ENCODE results near the gene TBC1D2.
"Not testable (repeated sequence)": the region's sequence is repeated elsewhere in the genome, so short reads cannot be mapped to it uniquely, and the experiment has no call there.

Gene TBC1D2, protein sequence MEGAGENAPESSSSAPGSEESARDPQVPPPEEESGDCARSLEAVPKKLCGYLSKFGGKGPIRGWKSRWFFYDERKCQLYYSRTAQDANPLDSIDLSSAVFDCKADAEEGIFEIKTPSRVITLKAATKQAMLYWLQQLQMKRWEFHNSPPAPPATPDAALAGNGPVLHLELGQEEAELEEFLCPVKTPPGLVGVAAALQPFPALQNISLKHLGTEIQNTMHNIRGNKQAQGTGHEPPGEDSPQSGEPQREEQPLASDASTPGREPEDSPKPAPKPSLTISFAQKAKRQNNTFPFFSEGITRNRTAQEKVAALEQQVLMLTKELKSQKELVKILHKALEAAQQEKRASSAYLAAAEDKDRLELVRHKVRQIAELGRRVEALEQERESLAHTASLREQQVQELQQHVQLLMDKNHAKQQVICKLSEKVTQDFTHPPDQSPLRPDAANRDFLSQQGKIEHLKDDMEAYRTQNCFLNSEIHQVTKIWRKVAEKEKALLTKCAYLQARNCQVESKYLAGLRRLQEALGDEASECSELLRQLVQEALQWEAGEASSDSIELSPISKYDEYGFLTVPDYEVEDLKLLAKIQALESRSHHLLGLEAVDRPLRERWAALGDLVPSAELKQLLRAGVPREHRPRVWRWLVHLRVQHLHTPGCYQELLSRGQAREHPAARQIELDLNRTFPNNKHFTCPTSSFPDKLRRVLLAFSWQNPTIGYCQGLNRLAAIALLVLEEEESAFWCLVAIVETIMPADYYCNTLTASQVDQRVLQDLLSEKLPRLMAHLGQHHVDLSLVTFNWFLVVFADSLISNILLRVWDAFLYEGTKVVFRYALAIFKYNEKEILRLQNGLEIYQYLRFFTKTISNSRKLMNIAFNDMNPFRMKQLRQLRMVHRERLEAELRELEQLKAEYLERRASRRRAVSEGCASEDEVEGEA

DNA sequence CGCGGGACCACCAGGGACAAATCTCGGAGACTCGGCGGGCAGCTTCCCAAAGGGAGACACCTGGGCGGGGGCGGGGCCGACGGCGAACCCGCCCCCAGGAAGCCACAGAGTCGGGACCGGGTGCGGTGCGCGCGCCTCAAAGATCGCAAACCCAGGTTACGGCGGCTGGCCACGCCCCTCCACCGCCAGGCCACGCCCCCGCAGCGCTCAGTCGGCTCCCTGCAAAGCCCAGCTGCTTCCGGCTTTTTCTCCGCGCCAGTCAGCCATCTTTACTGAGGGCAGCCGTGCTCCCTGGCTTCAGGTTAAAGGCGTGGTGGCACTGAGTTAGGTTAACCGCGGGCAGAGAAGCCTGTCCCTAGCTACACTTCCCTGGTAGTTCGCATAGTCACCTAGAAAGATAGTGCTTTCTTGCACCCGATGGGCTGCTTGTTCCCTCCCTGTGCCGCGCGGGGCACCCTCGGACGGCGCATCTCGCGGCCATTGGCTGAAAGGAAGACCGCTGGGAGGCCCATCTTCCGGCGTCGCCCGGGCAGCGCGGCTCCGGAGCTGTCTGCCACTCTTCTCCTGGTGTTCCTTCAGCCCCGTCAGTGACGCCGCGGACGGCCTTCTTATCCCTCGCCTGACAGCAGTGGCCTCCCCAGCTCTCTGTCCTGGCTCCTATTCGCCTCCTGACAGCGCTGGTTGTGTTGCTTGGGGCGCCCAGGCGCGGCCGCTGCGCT, at the start of gene TBC1D2:
Gene TBC1D2 (minus strand): TSS at position 72 of the 719 bp plus-strand sequence. CDS start 108 bp downstream, outside the sequence.
- DNase-seq (ENCODE audit: low read depth), result peak; percentile 72

DNA sequence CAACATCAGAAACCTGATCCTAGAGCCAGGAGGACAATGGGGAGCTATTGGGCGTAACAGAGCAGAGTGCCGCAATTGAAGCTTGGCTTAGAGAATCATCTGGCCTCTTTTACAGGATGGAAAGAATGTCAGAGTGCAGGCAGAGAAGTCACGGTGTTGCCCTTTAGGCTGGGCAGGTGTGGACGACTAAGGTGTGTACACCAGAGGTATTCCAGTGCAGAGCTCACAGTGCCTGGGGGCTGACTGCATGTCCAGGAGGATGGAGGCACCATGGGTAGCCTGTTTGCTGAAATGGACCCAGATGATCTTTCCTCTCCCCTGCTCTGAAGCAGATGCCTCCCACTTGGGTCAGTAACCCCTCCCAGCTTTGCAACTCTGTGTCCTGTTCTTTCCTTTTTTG, 48.9 kb upstream of the TBC1D2 start:
- DNase-seq (ENCODE audit: low read depth), result no peak

DNA sequence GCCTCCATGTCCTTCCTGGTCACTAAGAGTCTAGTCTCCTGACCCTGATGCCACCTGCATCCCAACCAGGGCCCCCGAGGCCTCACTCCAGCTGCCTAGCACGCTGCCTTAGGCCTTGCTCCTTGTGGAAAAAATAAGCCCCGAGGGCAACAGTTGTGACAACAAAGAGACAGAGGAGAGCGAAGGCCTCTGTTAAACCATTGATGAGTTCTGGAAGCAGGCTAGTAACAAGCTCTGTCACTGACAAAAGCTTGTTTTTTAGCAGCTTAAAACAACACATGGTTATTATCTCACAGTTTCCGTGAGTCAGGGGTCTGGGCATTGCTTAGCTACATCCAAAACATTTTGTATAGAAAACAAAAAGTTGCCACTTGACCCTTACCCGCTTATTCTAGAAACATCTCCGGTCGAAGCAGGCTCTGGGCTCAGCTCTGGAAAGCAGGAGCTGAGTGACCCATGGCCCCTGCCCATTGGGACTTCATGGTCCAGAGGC, 48.2 kb upstream of the TBC1D2 start:
- no peak for DNase-seq (ENCODE audit: low read depth)

DNA sequence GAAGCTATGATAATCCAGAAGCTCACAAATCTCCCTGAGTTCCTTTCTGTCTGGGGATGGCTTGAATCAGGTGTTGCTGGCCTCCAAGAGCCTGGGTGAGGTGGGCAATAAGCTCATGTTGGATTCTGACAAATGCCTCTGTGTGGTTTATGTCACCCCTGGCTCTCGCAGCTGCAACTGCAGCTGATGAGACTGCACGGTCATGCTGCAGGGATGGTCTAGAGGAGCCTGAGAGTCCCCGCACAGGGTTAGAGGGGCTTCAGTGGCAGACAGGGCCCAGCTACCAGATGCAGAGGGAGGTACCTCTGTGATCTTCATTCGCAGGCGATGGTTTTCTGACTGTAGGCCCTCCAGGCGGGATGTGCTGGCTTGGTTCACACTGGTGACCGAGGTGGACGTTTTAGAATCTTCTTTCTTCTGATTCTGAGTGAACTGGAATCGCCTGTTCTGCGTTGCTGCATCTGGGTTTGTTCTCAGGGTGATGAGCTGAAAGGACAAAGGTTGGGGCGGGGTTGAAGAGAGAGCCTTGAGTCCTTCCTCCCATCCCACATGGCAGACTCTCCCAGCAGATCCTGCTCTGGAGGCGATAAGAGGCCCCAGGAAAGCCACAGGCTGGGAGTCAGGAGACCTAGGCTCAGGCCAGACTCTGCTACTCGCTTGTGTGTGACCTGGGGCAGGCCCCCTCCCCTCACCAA, 47.6 kb upstream of the TBC1D2 start:
- DNase-seq (ENCODE audit: low read depth), result no peak

DNA sequence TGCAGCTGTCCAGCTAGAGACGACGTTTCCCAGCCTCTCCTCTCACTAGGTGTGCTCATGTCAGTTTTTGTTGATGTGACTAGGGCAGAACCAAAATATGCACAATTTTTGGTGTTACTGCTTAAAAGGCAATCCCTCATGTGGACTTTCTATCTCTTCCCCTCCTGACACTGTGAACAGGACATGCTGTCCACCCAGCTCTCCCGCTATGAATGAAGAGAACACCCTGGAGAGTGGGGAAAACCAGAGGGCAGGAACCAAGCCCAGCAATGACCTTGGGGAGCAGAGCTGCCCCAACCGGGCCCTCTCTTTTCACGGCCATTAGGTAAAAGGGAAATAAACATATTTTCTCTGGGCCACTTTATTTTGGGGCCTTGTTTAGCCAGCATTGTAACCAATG, 46.7 kb upstream of the TBC1D2 start:
- no peak for DNase-seq (ENCODE audit: low read depth)

DNA sequence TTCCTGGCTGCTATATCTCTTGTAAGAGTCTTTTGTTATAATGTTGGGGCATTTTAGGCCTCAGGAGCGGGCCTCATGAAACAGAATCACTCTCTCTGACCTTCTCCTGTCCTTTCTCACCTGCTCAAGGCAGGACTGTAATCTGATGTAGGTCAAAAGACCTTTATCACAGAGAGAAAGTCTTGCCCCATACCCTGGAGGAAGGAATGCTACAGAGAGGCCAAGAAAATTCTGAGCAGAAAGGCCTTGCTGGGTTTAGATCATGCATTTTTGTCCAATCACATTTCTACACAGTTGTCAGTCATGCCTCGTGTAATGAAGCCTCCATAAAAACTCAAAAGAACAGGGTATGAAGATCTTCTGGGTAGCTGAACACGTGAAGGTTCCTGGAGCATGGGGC, 45.2 kb upstream of the TBC1D2 start:
- no peak for DNase-seq (ENCODE audit: low read depth)

DNA sequence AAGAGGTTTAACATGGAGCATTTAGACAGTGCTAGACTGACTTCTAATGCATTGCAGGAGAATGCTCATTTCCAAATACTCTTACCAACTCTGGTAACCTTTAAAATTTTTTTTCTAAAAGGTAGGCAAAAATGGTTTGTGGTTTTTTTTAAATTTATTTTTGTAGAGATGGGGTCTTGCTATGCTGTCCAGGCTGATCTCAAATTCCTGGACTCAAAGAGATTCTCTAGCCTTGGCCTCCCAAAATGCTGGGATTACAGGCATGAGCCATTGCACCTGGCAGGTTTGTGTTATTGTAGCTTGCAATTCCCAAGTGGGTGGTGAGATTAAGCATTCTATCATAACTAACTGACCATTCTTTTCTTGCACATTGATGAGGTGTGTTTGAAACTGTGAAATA, 43.0 kb upstream of the TBC1D2 start:
- no peak for DNase-seq (ENCODE audit: low read depth)

DNA sequence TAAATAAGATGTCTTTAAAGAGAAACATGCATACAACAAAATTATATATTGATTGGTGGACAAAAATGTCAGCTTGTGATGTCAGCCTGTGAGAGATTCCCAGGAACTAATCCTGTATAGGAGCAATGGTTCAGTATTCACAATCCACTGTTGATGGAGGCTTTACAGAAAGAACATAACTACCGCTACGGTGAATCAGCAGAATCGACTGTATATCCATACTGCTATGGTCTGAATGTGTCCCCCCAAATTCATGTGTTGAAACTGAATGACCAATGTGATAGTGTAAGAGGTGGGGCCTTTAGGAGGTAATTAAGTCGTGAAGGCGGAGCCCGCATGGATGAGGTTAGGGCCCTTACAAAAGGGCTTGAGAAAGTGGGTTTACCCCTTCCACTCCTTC, 40.4 kb upstream of the TBC1D2 start:
- DNase-seq (ENCODE audit: low read depth), result no peak

DNA sequence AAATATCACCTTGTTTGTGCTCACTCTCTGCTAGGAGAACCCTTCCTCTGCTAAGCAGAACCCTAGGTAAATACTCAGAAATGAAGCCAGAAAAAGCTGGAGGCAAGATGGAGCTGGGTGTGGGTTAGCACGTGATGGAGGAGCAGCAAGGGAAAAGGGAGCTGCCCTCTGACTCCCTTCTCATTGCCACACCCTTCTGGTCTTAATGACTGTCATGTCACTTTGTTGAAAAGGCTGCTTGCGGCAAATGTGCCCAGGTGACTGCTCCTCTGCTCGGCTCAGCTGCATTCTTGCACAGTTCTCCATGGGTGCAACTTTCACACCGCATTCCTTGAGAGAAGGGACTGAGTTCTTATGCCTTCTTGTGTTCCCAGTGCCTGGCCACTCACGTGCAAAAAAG, 36.4 kb upstream of the TBC1D2 start:
- DNase-seq (ENCODE audit: low read depth), result no peak

DNA sequence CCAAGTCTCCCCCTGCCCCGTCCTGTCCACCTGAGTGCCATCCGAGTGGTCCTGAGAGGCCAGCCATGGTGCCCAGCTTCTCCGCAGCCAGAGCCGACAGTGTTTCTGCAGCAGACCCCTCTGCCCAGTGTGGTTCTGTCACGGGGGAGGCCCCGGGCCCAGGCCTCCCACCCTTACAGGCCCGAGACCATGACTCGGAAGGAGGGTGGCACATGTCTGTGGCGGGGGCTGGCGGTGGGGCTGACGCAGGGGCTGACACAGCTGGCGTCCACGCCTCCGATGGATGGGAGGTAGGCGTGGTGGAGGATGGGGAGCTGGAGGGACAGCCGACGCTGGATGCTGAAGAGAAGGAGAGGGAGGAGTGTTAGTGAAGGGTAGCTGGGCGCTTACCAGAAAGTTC, 35.0 kb upstream of the TBC1D2 start:
- DNase-seq (ENCODE audit: low read depth), result no peak

DNA sequence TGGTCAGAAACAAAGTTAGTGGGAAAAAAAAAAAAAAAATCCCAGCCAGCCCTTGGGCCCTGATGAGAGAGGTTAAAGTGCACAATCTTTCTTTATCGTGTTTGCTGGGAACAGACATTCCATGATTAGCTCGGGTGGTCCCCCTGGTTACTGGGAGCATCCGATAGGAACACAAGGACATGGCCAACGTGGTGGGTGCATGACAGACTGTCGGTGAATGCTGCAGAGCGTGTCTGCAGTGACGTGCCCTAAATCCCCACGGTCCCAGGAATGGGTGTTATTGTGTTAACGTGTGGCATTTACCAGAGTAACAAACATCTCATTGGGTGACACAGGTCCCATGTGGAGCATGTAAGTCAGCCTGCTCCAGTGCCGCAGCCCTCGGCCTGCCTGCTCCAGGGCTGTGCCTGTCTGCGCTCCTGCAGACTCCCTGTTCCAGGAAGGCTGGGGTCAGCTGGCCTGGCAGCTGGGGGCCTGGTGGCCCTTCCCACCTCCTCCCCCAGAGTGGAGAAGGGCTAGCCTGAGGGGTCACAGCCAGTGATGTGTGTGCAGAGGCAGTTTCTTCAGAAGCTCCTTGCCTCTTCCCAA, 34.3 kb upstream of the TBC1D2 start:
- DNase-seq (ENCODE audit: low read depth), result no peak

DNA sequence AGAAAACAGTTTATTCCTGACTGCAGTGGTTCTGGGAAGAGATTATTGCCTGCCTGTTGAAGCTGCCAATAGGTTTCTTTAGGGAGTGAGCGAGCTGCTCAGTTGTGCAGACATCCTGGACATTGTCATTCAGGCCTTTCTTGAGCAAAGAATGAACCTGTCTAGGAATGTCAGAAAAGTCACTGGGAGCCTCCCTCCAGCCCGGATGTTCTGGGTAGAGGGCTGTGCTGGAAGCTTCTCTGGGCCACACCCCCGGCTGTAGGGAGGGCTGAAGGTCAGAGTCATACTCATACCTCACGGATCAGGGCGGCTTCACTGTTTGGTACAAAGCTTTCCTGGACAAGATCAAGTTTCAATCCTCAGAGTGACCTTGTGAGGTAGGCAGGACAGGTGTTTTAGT, 33.4 kb upstream of the TBC1D2 start:
- DNase-seq (ENCODE audit: low read depth), result no peak

DNA sequence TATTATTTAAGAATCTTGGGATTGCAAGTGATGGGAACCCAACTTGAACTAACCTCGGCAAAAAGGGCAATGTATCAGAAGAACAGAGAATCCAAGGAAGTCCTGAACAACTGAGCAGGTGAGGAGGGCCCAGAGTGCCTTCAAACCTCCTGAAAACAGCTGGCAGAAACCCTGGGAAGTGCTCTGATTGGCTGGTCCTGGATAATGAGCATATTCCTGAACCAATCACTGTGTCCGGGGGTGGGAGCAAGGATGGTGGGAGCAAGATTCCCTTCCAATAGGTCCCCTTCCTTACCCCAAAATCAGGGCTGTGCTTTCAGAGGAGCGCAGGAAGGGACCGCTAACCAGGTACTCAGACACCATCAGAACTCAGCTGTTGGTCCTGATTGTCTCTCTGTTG, 31.9 kb upstream of the TBC1D2 start:
- no peak for DNase-seq (ENCODE audit: low read depth)

DNA sequence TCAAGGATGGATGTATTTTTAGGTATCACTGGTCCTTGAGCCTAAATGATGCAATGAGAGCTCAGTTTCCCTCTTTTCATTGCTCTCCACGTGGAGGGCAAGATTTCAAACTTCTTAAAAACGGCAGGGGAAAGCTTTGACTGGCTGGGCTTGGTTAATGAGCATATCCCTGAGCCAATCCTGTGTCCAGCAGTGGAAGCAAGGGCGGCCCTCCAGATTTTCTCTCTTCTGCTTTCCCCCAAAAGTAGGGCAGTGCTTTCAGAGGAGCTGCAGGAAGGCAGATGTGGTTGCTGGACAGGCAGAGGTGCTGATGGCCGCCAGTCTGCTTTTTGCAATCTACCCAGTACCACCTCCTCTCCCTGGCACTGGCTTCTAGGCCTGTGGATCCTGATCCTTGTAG, 30.0 kb upstream of the TBC1D2 start:
- no peak for DNase-seq (ENCODE audit: low read depth)

DNA sequence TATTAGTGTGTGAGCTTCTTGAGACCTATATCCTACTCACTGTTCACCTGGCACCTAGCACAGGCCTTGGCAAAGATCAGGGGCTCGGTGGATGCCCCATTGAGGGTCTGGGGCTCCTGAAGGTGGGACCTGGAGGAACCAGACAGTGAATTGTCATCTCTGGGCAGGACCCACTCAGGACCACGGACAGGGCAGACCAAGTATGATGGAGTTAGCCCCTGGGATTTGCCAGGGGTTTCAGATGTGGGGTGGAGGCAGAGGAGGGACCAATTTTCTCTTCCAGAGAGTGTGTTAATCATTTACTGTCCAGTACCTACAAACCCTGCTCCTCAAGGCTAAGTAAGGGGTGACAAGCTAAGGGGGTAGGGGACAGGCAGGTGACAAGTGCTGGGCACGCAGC, 29.3 kb upstream of the TBC1D2 start:
- DNase-seq (ENCODE audit: low read depth), result no peak

DNA sequence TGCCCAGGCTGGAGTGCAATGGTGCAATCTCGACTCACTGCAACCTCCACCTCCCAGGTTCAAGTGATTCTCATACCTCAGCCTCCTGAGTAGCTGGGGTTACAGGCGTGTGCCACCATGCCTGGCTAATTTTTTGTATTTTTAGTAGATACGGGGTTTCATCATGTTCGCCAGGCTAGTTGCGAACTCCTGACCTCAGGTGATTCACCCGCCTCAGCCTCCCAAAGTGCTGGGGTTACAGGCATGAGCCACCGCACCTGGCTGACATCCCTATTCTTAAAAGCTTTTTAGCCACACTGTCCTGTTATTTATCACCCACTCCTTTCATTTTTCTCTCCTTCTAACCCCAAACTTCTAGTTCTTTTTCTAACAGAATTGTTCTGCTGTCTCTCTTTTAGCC, 27.7 kb upstream of the TBC1D2 start:
- DNase-seq (ENCODE audit: low read depth), result not testable (repeated sequence)

DNA sequence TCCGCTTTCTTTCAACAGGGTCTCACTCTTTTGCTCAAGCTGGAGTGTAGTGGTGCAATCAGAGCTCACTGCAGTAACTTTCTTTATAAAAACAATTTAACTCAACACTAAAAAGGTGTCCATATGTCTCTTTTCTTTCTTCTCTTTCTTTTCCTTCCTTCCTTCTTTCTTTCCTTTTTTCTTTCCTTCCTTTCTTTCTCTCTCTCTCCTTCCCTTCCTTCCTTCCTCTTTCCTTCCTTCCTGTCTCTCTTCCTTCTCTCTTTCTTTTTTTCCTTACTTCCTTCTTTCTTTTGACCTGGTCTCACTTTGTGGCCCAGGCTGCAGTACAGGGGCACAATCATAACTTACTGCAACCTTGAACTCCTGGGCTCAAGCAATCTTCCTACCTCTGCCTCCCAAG, 25.8 kb upstream of the TBC1D2 start:
- DNase-seq (ENCODE audit: low read depth), result no peak

DNA sequence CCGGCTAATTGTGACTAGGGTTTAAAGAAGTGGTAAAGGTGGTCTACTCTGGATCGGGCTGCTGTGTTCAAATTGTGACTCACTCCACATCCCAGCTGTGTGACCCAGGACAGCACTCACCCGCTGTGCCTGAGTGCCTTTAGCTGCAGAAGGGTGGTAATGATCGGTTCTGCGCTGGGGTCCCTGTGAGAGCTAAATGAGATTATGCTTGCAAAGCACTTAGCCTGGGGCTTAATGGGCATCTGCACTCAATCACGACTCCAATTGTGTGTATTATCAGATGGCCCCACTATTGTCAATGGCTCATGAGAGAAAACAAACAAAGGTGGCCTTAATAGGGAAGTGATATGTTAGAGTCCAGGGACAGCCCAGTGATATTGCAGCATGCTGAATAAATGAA, 25.1 kb upstream of the TBC1D2 start:
- DNase-seq (ENCODE audit: low read depth), result no peak

DNA sequence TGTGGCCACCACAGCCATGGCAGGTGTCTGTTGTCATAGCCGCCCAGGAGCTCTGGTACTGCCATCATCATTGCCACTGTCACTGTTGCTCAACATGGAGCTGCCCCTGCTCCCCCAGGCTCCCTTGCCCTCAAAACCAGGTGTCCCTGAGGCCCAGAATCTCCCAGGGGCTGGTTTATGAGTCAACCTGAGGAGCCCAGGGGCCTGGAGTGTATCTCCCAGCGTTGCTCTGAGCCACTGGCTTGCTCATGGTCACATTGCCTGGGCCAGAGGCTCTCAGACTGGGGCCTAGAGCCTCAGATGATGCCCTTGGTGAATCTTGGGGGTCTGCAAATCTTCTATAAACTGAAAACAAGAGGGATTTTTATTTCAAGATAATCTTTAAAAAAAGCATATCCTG, 24.7 kb upstream of the TBC1D2 start:
- no peak for DNase-seq (ENCODE audit: low read depth)

DNA sequence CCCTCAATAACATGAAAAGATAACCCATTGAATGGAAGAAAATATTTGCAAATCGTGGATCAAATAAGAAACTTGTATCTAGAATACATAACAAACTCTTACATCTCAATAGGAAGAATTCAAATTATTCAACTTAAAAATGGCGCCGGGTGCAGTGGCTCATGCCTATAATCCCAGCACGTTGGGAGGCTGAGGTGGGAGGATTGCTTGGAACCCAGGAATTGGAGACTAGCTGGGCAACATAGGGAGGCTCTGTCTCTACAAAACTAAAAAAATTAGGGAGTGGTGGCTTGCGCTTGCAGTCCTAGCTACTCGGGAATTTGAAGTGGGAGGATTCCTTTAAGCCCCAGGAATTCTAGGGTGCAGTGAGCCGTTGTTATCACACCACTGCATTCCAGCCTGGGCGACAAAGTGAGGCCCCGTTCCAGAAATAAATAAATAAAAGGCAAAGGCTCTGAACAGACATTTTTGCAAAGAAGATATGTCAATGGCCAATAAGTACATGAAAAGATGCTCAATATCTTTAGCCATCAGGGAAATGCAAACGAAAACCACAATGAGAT, 21.5 kb upstream of the TBC1D2 start:
- DNase-seq (ENCODE audit: low read depth), result no peak

DNA sequence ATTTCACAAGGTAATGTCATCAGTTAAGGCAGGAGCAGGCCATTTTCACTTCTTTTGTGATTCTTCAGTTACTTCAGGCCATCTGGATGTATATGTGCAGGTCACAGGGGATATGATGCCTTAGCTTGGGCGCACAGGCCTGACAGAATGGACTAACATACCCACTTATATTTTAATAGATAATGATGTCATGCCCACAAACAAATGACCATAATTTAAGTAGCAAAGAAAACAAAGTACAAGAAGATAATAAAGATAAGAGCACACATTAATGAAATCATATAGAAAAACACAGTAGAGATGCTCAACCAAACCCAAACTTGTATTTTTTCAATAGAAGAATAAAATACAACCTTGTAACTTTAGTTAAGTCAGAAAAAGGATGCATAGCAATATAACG, 19.7 kb upstream of the TBC1D2 start:
- no peak for DNase-seq (ENCODE audit: low read depth)

Measured in GM04503 (cell line).